NCI-H82 treated with DMSO at 0.1 percent for 48 hours (cell line): ENCODE data around the gene PDIA6.
"Not testable (repeated sequence)": the region's sequence is repeated elsewhere in the genome, so short reads cannot be mapped to it uniquely, and the experiment has no call there.

Experiments
- DNase-seq: peaks from one replicate; lab custom pipeline; 2025; ENCODE audit not compliant: unreplicated experiment; lab: John Stamatoyannopoulos, UW

Gene PDIA6

DNA sequence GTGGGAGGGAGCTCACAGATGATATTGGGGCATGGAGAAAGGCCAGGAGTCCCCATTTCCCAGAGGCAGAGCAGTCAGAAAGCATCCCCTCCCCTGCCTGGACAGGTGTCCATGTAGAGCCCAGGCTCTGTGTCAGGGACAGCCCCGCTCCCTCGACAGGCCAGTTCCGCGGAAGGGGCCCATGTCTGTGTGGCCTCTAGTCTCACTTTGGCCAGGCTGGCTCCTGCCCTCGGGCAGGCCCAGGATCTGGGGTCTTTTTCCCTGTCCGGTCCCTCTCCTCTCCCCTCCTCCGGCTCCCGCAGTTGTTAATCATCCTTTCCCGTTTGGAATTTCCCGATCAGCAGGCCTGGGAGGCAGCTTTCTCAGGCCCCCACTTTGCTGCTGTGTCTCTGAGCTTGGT, 20.4 kb upstream of the PDIA6 start:
- DNase-seq, result no peak

DNA sequence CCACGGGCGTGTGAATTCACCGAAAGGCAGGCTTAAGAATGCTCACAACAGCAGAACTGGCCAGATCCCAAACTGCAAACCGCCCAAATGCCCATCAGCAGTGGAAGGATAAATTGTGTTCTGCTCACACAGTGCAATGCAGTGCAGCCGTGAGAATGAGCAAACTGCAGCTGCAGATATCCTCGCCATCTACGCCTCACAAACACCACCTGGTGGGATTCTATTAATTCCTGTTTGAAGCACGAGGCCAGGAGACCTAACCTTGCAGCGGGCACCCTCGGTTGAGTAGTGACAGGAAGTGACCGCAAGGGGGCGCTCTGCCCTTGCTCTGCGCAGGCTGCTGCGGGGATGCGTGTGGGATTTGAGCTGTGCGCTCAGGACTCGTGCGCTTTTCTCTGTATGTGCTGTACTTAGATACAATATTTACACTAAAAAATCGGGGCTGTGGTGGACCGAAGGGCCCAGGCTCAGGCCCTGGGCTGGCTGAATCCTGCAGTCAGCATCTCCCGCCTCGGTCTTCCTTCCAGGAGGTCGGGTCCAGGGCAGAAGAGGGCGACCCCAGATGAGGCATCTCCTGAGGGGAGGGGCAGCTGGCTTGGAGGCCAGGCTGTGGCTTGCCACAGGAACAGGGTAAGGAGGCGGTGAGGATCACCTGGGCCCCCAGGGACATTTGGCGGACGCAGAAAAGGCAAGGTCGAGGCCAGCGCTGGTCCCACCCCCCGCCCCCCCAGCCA, 19.8 kb upstream of the PDIA6 start:
- peak; percentile 67 for DNase-seq

DNA sequence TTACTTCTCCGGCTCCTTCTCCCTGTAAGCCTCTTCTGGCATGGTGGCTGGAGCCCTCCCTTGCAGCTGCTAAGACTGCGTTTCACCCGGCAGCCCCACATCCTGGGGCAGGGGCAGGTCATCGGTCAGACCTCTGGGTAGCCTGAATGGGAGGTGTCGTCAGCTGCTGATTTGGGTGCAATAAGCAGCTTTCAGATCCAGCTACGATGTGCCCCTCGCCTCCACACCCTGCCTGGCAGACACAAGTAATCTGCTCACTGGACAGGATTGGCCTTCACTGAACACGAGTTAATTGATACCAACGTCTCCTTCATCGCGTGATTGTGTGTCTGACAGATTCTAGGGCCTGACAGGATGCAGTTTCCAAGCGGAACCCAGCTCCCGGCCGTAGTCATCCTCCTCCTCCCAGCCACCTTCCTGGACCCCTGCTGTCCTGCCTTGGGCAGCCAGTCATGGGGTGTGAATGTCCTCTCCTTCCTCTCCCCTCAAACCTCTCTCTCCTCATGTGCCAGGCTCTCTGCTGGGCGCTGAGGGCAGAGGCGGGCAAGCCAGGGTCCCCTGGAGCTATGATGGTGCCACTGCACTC, 18.9 kb upstream of the PDIA6 start:
- no peak for DNase-seq

DNA sequence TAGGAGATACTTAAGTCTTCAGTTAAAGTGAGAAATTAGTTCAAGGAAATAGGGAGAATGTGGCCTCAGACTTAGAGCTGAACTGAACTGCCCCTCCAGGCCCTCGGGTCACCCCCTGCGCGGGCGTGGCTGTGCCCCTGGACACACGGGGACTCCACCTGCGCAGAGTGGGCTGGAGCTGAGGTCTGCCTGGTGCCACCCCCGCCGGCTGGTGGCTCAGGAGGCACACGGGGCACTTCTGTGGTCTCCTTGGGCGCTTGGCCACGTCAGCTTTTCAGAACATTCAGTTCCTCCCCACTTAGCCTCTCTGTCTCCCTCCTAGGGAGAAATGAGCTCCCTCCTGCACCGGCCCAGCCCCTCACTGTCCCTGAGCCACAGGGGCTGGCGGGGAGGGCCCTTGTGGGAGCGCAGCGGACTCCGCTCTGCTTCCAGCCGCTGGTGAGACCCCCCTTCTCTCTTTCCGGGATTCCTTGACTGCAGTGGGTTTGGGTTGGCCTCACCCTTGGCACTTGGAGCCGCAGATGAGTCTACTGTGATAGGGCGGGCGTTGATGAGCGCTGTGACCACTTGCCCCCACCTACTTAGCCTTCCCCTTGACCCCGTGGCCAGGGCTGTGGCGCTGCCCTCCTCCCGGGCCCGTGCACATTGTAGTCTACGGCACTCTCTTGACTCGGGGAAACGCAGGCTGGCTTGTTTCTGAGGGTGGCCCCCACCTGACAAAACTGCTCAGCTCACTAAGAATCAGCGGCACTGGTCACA, 18.2 kb upstream of the PDIA6 start:
- no peak for DNase-seq

DNA sequence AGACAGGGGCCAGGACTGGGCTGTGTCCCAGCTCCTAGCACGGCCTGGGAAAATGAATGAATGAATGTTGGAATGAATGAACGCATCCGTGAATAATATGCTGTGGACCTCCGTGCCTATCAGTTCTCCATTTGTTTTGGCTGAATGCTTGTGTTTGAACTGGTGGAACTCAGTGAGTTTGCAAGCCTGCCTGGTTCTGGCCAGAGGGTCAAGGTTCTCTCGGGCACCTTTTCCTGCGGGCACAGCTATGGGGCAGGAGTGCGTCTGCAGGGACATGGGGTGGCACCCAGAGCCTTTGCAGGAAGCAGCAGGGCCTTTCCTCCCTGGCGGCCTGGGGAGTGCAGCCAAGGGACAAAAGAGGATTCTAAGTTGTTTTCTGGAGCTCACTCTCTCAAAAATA, 17.6 kb upstream of the PDIA6 start:
- DNase-seq, result no peak

DNA sequence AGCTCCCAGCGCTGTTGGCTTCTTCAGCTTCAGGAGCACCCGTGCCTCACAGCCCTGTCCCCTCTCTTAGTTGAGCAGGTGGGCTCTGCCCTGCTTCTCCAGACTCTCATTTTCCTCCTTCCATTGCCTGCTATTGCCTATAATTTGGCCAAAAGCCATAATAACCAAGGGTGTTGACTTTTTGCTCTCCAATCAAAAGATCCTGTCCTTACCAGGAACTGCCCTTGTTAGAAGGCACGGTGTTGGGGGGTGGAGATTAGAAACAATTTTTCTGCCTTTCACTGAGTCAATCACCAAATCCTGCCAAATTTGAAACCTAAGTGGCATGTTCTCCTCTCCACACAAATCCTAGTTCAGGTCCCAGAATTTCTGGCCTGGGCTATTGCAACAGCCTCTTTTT, 16.7 kb upstream of the PDIA6 start:
- no peak for DNase-seq

DNA sequence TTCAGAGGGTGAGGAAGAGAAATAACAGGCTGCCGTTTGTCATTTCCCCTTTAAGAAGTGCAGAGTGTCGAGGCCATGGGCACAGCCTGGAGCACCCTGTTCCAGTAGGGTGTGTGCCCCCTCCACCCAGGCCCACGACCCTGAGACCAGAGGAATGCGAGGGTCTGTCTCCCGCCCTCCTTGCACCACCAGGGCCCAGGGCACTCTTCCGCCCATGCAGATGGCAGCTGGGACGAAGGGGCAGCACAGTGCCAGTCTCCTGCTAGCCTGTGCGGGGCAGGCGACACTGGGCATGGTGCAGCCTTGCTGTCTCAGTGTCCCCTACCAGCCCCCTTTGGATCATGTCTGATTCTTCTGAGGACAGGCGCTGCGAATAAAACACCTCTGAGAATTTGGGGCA, 15.8 kb upstream of the PDIA6 start:
- no peak for DNase-seq

DNA sequence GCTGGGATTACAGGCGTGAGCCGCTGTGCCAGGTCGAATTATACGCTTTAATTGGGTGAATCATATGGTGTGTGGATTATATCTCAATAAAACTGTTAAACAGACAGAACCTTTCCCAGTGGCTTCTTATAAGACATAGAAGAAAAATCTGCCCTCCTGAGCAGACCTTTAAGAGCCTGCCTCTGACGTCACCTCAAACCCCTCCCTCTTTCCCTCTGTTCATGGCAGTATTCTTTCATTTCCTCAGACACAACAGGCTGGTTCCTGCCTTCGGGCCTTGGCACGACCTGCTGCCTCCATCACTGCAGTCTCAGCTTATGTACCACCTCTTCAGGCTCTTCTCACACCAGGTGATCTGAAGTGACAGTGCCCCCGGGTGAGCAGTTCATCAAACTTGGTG, 14.0 kb upstream of the PDIA6 start:
- DNase-seq, result no peak

DNA sequence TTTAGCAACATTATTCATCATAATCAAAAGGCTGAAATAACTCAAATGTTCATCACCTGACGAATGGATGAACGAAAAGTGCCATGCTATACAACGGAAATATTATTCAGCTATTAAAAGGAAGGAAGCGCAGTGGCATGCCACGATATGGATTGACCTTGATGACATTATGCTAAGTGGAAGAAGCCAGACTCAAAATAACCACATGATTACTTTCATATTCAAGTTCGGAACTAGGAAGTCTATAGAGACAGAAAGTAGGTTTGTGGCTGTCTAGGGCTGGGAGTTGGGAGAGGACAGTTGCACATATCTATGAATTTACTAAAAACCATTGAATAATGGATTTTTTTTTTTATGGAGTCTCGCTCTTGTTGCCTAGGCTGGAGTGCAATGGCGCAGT, 13.4 kb upstream of the PDIA6 start:
- no peak for DNase-seq

DNA sequence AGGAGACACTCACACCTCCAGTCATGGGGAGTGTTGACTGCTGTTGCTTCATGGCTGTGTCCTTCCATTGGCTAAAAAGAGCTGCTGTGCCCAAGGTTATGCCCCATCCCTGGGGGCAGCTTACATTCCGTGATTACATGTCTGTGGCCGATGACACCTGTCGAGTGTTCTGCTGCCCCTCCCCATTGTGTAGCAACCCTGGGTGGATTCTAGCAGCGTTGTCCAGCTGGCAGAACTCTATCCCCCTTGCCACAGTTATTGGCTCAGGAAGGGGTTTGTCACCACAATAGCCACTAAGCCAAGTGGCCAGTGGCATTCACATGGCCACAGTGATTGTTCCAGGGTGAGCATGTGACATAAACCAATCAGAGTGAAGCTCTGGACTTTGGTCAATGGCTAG, 11.6 kb upstream of the PDIA6 start:
- no peak for DNase-seq

DNA sequence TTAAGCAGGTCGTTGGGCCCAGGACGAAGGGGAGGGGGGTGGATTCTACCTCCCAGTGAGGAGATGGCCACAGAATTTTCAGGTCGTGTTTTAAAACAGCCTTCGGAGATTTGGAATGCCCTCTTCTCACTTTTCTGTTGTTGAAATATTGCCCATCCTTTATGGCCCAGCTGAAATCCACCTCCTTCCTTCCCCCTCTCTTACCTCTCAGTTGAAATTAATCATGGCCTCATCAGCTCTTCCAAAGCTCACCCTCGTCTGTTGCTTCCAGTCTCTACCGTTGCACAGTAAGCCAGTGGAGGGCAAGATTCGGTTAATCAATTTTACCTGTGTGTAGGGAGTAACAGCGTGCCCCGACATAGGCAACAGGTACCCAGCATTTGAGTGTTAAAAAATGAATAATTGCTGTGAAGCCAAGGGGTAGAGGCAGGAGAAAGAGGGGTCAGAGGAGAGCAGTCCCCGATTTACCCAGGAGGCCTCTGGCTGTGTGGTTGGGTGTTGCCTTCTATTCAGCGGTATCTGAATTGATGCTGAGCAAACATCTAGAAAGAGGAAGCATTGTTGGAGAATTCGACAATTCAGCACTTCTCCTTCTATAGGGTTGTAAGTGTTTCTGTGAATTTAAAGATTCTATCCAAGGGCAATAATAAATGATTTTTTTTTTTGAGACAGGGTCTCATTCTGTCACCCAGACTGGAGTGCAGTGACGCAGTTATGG, 8.6 kb upstream of the PDIA6 start:
- no peak for DNase-seq

DNA sequence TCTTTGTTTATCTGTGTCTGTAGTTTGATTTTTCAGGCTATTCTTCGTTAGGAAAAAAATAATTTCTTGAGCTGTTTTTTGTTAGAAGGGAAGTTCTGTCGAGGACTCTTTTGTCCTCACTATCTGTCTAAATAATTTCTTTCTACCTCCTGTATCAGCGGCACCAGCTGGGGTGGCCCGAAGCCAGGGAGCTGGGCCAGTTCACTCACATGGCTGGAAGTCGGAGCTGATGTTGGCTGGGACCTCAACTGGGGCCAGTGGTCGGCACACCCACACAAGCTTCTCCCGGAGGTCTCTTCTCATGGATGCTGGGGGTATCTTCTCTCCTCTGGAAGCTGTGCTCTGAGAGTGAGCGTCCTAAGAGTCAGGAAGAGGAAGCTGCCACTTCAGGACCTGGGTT, 8.0 kb upstream of the PDIA6 start:
- DNase-seq, result no peak

DNA sequence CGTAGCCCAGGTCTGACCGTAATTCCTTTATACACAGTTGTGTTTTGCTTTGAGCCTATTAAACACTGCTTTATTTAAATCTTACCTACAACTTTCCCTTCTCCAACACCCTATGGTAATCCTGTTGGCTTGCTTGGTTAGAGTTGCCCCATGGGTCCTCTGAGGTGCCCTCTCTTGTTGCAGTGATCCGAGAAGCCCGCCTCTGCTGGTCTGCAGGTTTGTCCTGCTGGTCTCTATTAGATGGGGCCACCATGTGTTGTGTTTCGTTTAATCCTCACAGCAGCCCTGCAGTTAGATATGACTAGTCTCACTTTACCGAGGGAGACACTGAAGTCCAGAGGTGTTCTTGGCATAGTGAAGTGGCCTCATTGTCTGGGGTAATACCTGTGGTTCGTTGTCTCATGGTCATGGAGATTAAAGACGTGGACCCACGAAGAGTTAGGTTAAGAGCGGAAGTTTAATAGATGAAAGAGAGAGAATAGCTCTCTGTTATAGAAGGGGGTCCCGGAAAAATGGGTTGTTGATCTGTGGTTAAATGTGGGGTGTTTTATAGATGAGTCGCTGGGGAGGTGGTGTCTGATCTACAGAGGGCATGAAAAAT, 7.2 kb upstream of the PDIA6 start:
- DNase-seq, result no peak

DNA sequence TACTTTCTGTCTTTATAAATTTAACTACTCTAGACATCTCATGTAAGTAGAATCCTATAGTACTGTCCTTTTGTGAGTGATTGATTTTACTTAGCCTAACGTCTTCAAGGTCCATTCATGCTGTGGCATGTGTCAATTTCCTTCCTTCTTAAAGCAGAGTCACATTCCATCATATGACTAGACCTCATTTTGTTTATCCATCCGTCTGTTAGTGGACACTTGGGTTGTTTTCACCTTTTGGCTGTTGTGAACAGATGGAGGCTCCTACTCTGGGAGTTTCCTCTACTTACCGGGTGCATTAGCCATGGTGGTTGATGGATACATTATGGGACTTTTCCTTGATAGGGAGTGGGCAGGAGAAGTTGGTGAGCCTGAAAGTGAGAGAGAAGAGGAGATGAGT, 6.4 kb upstream of the PDIA6 start:
- DNase-seq, result no peak

DNA sequence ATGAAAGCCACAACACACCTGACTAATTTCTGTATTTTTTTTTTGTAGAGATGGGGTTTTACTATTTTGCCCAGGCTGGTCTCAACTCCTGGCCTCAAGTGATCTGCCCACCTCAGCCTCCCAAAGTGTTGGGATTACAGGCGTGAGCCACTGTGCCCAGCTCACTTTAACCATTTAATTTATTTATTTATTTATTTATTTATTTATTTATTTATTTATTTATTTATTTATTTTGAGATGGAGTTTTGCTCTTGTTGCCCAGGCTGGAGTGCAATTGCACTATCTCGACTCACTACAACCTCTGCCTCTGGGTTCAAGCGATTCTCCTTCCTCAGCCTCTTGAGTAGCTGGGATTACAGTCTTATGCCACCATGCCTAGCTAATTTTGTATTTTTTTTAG, 5.7 kb upstream of the PDIA6 start:
- not testable (repeated sequence) for DNase-seq

DNA sequence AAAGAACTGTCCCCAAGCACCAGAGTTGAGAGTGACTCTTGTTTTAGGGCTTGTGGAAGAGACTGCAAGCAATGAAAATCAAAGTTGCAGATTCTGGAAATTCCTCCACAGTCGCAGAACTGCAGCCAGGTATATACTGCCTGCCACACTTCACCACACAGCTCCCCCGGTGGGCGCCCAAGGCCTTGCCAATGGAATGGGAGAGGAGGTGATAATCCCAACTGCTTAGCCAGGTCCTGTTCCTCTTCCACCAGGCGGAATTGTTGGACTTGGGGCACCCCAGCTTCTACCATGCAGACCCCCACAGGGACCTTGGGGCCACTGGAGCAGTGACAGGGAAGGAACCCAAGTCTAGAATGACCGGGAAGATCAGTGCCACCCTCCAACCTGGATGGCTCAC, 4.8 kb upstream of the PDIA6 start:
- DNase-seq, result no peak

DNA sequence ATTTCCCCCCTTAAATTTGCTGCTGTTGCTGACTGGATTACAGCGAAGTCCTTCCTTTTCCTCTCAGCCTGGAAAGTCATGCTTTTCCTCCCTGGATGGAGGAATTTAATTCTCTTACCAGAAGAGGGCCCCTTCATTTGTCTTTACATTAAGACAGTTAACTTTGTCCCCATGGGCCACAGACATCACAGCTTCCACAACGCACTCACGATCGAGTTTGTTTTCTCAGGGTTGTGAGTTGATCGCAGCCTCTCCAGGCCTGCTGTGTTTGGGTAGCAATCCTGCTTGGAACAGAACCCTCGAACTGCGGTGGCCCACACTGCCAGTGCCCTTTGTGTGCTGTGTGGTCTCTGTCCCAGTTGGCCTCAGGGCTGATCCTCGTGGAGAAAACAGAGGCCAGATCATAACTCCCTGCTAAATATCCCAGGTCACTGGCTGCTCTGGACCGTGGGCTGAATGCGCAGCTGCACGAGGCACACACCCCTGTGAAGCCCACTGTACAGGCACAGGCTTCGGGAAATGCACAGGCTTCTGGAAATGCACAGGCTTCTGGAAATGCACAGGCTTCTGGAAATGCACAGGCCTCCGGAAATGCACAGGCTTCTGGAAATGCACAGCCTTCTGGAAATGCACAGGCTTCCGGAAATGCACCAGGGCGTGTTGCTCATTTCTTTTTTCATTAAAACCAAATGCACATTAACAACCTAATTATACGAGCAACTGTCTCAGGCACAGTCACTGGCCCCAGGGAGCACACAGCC, 2.2 kb upstream of the PDIA6 start:
- DNase-seq, result no peak

DNA sequence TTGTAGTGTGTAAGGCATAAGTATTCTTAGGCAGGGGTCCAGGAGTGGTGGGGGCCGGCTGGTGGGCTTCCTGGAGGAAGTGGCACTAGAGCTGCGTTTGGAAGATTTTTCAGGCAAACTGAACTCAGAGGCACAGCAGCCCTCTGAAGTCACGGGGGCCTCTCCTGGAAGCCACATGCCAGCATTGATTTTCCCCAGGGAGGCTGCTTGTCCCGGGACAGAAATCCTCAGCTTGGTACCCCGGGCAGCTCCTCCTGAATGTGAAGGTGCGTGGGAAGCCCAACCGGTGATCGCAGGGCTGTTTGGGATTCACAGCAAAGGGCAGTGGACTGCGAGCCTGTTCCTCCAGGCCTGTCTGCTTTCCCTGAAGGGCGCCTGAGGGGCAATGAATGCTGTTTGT, 1.6 kb upstream of the PDIA6 start:
- no peak for DNase-seq

DNA sequence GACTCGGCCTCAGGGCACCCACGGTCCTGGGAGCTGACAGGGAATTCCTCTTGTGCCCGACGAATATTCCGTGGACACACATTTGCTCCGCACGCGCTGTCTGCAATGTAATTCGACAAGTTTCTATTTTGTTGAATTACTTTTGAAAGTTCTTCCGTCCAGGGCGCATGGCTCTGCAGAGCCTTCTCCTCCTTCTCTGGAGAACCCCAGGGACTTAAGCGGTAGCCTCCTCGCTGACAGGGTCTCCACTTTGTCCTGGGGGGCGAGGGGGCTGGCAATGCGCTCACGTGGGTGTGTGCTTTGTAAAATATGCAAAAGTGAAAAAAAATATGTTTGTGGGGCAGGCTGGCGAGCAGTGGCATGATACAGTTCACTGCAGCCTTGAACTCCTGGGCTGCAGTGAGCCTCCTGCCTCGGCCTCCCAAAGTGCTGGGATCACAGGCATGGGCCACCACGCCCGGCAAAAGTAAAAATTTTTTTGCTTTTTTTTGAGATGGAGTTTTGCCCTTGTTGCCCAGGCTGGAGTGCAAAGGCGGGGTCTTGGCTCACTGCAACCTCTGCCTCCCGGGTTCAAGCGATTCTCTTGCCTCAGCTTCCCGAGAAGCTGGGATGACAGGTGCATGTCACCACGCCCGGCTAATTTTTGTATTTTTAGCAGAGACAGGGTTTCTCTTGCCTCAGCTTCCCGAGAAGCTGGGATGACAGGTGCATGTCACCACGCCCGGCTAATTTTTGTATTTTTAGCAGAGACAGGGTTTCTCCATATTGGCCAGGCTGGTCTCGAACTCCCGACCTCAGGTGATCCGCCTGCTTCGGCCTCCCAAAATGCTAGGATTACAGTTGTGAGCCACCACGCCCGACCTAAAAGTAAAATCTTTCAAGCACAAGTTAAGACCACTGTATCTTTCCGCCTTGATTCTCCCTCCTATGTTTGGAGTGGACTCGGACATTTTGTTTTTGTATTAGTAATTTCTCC, 866 bp upstream of the PDIA6 start:
- not testable (repeated sequence) for DNase-seq
